Inferior parietal cortex (tissue), 1 donor: ENCODE results near the gene KLF12.

ENCODE experiments used
- DNase-seq: peaks from one replicate; pipeline ENCODE4 v3.0.0-alpha.2; 2016; ENCODE audit errors: extremely low spot score

KLF12 gene

GRCh38 chr13:74134221-74134776 lies at the start of gene KLF12:
Gene KLF12 (minus strand): TSS chr13:74134404.
- DNase-seq = no peak

GRCh38 chr13:74182491-74182890 lies 48.3 kb upstream of the KLF12 start:
- no peak for DNase-seq

DNA sequence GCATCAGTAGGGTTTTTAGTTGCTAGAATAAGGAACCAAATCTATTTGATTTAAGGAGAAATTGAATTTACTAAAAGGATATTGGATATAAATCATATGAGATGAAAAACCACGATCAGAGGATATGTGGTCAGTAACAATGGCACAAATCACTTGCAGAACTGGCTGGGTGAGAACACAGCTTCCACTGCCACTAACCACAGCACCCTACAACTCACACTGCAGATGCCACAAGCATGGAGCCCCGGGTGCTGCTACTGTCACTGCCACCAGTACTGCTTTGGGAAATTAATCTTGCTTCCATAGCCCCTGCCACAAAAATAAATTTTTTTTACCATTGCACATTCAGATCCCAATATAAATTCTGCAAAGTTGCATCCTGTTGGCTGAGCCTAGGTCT lies 40.6 kb upstream of the KLF12 start:
- no peak for DNase-seq

DNA sequence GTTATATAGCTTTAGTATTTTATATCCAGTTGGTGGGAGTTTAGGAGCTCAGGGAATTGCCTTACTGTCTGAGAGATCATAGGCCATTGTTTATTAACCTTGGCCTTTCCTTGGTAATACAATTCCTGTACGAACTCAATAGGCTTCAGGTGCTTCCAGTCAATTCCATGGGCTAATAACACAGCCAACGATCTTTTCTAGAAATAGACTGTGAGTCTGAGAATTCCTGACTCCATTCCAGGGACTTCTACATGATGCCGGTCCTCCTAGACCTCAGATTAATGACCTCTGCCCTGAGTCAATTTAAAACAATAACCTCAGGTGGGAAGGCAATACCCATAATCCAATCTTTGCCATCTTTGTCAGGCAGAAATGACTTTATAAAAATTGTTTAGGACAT lies 39.6 kb upstream of the KLF12 start:
- no peak for DNase-seq

DNA sequence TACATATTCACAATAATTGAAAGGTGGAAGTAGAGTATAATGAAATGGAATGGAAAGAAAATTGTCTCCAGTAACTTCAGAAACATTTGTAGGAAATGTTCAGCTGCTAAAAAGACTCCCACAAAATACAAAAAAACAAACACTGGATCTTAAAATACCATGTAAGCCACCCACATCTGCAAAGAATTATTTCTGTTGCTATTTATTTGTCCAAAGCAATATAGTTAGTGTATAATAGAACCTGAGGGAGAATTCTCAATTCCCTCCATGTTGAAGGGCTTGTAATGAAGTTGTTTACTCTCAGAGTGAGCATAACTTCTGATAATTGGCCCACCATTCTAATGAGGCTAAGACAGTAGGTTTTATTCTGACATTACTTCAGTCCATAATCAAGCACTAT lies 37.4 kb upstream of the KLF12 start:
- no peak for DNase-seq

GRCh38 chr13:74169676-74170075 lies 35.5 kb upstream of the KLF12 start:
- no peak for DNase-seq

DNA sequence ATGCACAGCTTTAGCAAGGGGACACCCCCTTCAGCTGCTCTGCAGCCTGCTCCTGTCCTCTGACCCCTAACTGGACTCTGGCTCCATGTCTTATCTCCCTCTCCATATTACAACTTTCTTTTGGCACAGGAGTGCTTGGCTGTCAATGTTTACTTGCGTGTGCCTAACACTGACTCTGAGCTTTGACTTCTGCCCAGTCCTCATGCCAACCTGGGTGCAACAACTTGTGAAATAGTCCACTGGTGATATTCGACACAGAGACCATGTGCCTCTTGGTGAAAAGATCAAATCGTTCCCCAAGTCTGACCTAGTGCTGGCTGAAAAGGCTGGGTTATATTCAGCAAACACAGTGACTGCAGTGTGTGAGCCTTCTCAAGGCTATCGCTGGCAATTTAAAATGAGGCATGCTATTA lies 34.1 kb upstream of the KLF12 start:
- DNase-seq = no peak

DNA sequence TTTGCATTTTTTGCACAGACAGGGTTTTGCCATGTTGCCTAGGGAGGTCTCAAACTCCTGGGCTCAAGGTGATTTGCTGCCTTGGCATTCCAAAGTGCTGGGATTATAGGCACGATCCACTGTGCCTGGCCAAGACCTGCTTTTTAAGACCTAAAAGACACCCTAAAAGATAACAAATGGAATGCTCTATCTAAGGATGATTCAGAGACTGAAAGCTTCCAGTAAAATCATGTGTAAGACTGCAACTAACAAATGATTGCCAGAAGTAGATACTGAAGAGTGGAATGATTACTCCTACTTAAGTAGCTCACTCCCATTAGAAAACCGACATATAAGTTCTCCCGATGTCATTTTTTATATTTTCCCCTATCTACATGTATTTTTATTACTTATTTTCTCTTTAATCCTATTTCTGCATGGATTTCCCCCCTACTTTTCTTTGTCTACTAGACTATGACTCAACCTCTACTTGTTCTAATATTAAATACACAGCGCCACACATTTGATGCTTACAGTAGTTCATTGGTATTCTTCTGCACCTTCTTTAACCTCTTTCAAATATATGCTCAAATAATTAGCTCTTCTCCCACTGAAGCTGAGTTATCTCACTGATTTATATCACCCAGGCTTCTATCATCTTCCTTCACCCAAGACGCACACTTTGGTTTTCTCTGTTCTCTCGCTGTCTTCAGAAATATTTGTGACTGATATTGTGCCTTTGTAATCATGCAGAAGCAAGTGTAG lies 32.2 kb upstream of the KLF12 start:
- DNase-seq = no peak

DNA sequence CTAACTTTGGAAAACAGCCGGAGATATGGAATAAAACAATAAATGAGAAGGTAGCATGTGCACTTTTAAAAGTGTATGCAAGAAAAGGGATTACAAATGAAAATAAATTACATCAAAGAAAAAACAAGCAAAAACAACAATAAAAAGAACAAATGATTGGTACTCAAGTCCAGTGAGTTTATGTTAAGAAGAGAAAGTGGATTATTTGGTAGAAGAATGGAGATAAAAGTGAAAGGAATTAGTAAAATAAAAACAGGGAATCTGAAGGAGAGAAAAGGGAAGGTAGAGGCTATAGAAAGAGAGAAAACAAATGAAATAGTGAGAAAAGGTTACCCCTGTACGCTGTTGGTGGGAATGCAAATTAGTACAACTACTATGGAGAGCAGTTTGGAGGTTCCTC lies 28.6 kb upstream of the KLF12 start:
- no peak for DNase-seq

DNA sequence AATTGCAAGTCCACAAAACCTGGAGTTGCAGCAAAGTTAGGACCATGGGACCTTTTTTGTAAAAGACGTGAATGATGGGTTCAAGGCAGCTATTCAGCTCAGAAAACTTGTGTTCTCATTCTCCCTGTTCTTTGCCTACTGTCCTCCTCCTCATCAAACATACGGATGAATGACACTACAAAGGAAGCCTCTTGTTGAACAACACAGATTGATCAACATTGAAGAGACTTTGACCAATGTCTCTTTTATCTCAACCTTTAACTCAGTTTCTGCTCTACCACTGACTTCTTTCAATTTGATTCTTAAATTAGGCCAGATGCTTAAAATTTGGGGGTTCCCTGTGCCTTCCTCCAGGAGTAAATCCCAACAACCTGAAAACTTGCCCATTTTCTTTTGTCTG lies 27.9 kb upstream of the KLF12 start:
- DNase-seq = no peak

GRCh38 chr13:74158571-74159352 lies 24.6 kb upstream of the KLF12 start:
- no peak for DNase-seq

DNA sequence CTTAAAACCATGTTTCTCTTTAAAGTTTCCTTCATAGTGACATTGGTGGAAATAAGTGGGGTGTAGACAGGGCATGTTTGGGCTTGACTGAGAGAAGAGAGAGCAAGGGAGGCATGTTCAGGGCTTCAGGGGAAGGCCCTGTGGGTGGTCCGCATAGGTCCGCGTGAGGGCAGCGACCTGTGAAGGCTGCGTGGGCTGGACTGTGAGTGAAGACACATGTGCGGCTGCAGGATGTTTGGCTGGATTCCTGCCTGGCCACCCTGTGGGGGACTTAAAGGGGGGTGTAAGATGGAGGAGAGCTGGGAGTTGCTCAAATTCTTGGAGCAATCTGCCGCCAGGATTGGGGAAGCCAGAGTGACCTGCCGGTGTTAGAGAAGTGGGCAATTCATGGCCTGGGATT lies 23.8 kb upstream of the KLF12 start:
- no peak for DNase-seq

DNA sequence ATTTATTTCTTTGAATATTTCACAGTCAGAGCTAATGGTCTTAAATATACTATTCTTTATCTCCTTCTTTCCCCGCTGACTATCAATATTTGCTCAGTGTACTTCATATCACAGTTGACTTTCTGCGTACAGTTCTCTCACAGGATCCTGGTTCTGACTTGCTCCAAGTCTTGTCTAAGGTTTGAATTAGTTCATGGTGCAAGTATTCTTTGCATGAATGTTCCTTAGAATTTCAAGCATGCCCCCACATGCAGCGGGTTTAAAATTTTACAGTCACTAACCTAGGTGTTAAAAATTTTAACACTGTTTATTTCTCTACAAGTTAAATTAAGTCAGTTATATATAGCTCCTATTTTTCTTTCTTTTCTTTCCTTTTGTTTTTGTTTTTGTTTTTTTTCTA lies 20.8 kb upstream of the KLF12 start:
- no peak for DNase-seq

- DNase-seq = no peak
These were observed 19.1 kb upstream of the KLF12 start for GRCh38 chr13:74153316-74153715.

DNA sequence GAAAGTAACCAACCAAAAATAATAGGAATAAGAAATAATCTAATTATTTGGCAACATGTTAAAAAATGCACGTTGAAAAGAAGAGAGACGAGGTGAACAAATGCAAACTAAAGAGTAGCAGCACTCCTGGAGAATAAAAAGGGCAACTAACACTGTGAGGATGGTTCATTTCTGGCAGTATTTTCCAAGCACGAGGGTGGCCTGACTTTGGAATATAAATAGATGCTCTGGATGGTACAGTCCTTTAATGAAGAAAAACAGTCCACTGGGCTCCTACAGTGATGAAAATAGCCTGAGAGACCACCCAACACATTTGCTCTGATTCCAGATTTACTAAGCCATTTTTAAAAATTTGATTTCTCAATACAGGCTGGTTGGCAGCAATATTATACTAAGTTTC lies 17.7 kb upstream of the KLF12 start:
- DNase-seq = no peak

DNA sequence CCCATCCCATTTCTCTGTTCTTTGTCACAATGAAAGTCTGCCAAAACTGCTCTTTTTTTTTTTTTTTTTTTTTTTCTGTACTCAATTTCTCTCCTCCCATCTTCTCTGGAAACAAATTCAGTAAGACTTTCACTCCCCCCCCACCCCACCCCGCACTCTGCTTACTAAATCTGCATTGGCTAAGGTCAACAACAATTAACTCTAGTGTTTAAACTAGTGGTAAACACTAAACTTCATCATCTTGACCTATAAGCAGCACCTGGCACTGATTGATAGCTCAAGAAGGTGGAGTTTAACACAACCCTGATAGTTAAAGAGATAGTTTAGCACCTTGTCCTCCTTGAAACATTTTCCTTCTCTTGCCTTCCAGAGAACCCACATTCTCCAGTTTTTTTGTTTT lies 14.1 kb upstream of the KLF12 start:
- DNase-seq = no peak

DNA sequence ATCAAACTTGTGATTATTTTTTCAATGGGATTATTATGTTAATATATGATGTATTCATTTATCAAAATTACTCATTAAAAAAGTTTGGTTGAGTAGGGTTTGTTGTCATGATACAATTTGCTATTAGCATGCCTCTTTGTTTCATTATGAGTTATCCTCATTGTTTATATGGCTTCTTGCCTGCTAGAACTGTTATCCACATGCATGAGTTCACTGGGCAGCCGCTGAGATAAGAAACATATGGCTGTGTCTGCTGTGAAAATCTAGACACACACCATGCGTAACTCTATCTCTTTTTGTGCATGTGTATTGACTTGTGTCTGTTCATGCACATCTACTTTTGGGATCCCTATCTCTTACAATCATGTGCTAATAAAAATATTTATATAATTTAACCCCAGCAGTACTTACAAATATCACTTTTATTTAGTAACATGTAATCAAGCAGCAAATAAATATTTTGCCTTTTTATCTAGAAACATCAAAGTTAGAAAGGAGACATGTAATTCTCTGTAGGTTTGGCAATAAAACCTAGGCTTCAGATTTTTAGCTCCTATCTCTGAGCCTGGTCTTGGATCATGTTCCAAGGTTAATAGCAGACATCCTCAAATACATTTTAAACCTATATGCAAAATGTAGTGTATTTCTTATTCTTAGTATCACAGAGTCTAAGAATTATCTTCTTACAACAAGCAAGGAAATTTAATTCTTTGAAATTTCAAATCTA lies 11.2 kb upstream of the KLF12 start:
- no peak for DNase-seq

DNA sequence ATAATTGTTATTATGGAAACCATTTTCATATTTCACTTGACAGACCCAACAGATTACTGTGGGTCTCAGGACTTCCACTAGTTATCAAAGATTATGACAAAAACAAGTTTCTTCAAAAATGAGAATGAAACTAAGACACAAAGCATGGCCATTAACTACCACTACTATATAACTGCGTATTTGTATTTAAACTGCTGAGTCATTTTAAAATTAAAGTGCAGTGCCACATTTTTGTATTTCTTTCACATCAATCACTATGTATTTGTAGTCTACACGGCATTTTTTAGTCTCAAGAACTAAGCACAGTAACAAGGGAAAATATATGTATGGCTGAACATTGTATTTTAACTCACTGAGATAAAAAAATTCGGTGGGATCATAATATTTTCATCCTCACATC lies 10.1 kb upstream of the KLF12 start:
- no peak for DNase-seq

GRCh38 chr13:74142257-74142656 lies 8.1 kb upstream of the KLF12 start:
- no peak for DNase-seq

DNA sequence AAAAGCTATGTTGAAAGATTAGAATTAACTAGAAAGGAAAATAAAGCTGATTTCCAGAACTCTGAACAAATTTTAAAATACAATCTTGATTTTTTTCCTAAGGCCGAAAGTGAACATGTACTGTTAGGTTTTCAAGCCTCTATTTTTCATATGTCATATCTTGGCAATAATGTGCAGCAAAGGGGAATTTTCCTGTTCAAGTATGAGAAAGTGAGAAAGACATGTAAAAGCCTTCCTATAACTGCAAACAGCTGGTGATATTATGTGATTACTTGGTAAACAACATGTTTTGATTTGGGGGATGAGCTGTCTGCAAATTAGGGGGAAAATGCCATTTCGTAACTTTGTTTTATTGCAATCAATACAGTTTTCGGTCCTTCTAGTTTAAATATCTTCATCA lies 4.0 kb upstream of the KLF12 start:
- no peak for DNase-seq

DNA sequence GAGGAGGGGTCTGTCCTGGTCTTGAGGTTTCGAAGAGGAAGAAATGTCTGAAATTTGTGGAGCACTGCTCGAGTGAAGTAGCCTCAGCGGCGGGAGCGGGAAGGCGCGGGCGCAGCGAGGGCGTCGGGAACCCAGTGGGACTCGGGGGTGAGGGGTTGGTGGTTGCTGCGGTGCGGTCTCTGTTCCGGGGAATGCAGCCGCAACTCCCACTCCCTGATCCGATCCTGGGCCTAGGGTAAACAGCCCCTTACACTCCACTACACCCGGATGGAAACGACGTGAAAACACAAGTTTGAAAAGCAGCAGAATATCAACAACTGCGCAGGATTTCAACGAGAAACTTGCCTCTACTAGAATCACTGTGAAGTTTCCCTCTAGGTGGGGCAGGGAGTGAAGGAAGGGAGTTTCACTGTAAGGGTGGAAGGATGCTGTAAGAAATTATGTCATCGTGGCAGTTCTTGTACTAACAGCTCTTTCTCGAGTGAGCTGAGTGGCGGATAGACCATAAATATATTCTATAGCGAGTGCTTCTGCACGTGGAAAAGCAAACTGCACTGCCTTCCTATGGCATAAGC lies 2.0 kb upstream of the KLF12 start:
- no peak for DNase-seq
